MM.1S (cell line): ENCODE measurements around the gene XRCC6.

Experiments used
- CTCF ChIP-seq: fragments of 300-600 bp; sonication (generic); IDR thresholded peaks from 2 replicates; pipeline ENCODE4 v1.5.1; 2016; ENCODE audit warnings: antibody characterized with exemption, low read length, mixed read lengths
- EZH2 ChIP-seq: fragments of 300-600 bp; sonication (generic); optimal IDR thresholded peaks from 2 replicates; pipeline ENCODE3; 2017; ENCODE audit warnings: low read depth, mild to moderate bottlenecking, antibody characterized with exemption, low read length, mixed read lengths
- EZH2phosphoT487 ChIP-seq: fragments of 300-600 bp; sonication (generic); IDR thresholded peaks from 2 replicates; pipeline ENCODE4 v1.6.1; 2018; ENCODE audit warnings: antibody characterized with exemption, low read length

DNA sequence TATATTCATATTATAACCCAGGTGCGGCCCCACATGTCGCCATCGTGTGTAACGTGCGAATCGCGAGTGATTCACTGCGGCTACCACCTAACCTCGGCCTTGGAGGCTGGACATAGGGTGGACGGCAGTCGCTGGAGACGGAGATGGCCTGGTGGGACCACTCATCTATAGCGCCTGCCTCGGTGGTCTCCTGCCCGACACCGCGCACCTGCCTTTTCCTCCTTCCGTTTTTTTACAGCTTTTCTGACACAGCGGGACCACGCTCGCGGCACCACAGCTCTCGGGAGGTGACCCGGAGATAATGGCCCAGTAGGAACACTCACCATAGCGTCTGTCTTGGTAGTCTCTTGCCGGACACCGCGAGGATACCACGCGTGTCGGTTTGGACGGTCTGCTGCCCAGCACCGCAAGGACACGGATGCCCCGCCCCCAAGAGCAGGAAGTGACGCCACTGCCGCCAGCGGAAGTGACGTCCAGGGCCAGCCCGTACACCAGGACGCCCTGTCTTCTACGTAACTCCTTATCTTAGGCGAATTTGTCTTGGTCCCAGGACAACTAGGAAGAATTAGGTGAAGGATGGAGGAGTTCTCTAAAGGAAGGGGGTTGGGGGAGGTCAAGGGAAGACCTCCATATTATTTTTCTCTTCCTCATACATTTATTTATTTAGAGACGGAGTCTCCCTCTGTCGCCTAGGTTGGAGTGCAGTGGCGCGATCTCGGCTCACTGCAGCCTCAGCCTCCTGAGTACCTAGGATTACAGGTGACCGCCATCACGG, 61.1 kb downstream of the XRCC6 start:
- TF ChIP-seq CTCF, result no peak
- no peak for TF ChIP-seq EZH2
- TF ChIP-seq EZH2phosphoT487, result no peak
